Measurements from ENCODE around the gene DDX28.
"Not testable (repeated sequence)": the region's sequence is repeated elsewhere in the genome, so short reads cannot be mapped to it uniquely, and the experiment has no call there.

Gene DDX28

DNA sequence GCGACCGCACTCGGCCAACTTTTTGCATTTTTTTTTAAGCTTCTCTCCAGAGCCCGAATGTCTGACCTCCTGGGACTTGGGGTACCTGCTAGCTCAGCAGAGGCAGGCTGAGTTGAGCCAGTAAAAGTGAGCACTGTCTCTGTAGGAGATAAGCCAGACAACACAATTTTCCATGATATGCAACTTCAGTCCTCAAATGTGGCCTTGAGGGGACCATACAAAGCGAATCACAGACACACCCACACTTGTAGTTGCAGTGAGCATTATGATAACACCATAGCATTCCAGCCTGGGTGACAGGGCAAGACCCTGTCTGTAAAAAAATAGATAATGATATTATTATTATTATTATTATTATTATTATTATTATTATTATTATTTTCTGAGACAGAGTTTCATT is 26.4 kb downstream of the DDX28 start:
- ChIA-PET CTCF (interaction anchor here (2.8 kb wide), 1 partner anchor 9 kb away, joined by 7 read pairs; no protein-coding TSS in a partner anchor), POLR2A (no interaction called here)
- TF ChIP-seq, protein P1, sequence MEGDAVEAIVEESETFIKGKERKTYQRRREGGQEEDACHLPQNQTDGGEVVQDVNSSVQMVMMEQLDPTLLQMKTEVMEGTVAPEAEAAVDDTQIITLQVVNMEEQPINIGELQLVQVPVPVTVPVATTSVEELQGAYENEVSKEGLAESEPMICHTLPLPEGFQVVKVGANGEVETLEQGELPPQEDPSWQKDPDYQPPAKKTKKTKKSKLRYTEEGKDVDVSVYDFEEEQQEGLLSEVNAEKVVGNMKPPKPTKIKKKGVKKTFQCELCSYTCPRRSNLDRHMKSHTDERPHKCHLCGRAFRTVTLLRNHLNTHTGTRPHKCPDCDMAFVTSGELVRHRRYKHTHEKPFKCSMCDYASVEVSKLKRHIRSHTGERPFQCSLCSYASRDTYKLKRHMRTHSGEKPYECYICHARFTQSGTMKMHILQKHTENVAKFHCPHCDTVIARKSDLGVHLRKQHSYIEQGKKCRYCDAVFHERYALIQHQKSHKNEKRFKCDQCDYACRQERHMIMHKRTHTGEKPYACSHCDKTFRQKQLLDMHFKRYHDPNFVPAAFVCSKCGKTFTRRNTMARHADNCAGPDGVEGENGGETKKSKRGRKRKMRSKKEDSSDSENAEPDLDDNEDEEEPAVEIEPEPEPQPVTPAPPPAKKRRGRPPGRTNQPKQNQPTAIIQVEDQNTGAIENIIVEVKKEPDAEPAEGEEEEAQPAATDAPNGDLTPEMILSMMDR (IDR thresholded peaks at IDR 0.05; ENCODE audit: control extremely low read depth, extremely low read depth, low read depth, missing control alignments), result no peak
- no peak for DNase-seq (ENCODE audit: extremely low spot score)

DNA sequence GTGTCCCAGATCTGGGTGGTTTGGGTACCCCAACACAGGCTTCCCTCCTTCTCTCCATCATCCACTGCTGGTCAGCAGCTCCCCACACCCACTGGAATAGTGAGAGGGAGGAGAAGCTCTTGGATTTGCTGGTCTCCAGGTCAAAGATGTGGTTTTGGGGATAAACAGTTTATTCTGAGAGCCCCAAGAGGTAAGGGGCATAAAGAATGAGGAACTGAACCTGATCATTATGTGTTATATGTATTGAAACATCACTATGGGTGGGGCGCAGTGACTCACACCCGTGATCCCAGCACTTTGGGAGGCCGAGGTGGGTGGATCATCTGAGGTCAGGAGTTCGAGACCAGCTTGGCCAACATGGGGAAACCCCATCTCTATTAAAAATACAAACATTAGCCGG is 27.6 kb downstream of the DDX28 start:
- TF ChIP-seq, protein P1 (IDR thresholded peaks at IDR 0.05; ENCODE audit: control extremely low read depth, extremely low read depth, low read depth, missing control alignments), result no peak
- CTCF ChIA-PET, result interaction anchor here (0.9 to 5.3 kb wide), 6 partner anchors 9 to 45 kb away, joined by 3 to 21 read pairs (median 6); no protein-coding TSS in a partner anchor
- POLR2A ChIA-PET, result interaction anchor here (0.5 to 0.6 kb wide), 2 partner anchors 22 to 106 kb away, joined by 3 to 8 read pairs; no protein-coding TSS in a partner anchor
- DNase-seq (ENCODE audit: extremely low spot score), result no peak

DNA sequence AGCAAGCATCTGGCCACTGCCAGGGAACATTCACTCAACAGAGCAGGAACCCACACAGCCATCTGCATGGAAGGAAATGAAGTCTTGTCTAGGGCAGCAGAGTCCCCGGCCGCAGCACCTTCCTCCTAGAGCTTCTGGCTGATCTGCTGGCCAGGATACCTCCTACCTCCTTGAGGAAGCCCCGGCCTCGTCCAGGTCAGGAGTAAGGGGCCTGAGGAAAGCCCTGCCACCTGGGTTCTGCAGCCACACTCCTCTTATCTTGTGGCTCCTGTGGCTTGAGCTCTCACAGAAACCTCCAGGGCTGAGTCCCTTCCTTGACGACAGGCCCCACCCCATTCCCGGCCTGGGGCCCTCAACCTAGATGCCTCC is 29.0 kb downstream of the DDX28 start:
- CTCF ChIA-PET, result interaction anchor here (0.6 to 5.3 kb wide), 21 partner anchors 9 to 321 kb away, joined by 3 to 21 read pairs (median 4); partner anchors contain the start of gene NFATC3
- POLR2A ChIA-PET, result not testable (repeated sequence)

DNA sequence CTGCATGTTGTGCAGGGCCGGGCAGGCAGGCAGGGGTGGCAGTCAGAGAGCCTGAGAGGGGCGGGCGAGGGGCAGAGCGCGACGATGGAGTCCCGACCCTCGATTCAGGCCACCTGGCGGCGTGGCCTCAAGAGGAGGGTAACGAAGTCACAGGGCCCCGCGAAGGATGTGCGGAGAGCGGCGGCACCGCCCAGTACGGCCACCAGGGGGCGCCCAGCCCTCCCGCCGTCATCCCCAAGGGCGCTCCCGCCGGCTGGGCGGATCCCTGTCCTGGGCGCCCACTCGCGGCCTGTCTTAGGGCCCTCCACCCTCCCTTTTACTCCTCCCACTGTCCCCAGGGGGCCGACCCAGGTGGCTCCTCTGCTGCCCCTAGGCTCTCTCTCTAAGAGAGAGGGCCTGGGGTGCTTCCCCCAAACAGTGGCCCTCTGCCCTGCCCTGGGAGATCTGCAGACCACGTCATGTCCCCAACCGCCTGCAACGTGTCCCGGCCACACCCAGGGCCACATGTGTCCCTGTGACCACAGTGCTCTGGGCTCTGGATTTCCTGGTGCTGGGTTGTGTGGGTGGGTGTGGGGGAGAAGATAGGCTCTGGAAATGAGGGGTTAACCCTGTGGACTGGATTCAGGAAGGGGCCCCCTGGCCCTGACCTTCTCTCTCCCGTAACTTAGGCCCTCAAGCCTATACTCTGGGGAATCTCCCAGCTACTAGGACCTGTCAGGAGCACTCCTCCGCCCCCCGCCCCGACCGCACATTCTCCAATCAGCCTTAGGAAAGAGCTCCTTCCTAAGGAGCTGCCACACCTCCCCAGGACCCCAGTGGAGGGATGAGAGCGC is 29.6 kb downstream of the DDX28 start:
- DNase-seq (ENCODE audit: extremely low spot score), result peak; percentile 89
- ChIA-PET CTCF (interaction anchor here (0.6 to 5.3 kb wide), 22 partner anchors 9 to 321 kb away, joined by 3 to 21 read pairs (median 4); partner anchors contain the start of gene NFATC3), POLR2A (no interaction called here)
- TF ChIP-seq, protein P1 (IDR thresholded peaks at IDR 0.05; ENCODE audit: control extremely low read depth, extremely low read depth, low read depth, missing control alignments), result peak; percentile 93

More for the DNA sequence above, 29.0 kb downstream of the DDX28 start:
- not testable (repeated sequence) for DNase-seq (ENCODE audit: extremely low spot score)

DNA sequence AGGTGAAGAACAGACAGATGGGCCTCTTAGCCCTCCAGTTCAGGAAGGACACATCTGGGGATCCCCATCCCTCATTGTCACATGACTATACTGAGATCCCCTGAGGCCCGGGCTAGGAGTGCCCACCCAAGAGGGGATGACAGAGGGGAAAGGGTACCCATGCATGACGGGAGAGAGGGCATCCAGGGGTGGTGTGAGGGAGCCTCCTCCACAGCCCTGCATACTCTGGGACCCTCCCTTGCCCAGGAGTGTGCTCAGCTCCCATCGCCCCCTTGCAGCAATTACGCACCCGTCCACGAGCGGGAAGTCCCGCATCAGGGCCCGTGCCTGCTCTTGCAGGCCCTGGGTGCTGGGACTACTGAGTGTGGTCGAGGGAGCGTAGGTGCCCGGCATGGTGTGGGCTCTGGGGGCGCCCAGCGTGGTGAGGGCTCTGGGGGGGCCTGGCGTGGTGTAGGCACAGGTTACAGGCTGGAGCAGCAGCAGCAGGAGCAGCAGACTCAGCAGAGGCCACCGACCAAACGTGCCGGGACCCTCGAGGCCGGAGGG is 30.3 kb downstream of the DDX28 start:
- TF ChIP-seq, protein P1 (IDR thresholded peaks at IDR 0.05; ENCODE audit: control extremely low read depth, extremely low read depth, low read depth, missing control alignments), result peak; percentile 9
- ChIA-PET CTCF (interaction anchor here (0.6 to 5.3 kb wide), 13 partner anchors 9 to 238 kb away, joined by 3 to 21 read pairs (median 5); partner anchors contain the start of genes DDX28, DPEP3 and DUS2), POLR2A (no interaction called here)
- DNase-seq (ENCODE audit: extremely low spot score), result no peak

DNA sequence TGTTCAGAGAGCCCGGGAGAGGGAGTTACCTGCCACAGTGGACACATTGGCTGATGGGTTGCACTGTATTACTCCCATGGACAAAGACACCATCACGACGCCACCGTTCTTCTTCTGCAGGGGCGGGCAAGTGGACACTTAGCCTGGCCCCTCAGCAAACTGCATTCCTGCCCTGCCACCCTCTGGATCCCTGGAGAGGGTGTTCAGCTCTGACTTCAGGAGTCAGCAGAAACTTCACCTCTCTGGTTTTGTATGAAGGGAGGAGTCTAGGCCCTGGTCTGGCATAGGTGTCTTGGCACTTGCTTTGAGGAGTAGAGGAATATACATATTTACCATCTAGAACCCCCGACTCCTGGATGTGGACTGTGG is 33.0 kb downstream of the DDX28 start:
- ChIA-PET POLR2A (no interaction called here), CTCF (interaction anchor here (0.9 to 5.3 kb wide), 6 partner anchors 9 to 238 kb away, joined by 3 to 21 read pairs (median 3); partner anchors contain the start of gene DPEP3)
- no peak for DNase-seq (ENCODE audit: extremely low spot score)
- TF ChIP-seq, protein P1 (IDR thresholded peaks at IDR 0.05; ENCODE audit: control extremely low read depth, extremely low read depth, low read depth, missing control alignments), result no peak

Data from GM10248 (cell line).